H1 (cell line): ENCODE measurements around the gene SGK1. TPM values are rescaled to one million over a fixed set of nuclear protein-coding genes. Genes with fewer than 3 reads are reported as not detected.

Source experiments
- CBX5 ChIP-seq: fragments of 300-800, 300-1000 bp; sonication (generic); IDR thresholded peaks from 2 replicates; pipeline ENCODE4 v1.7.1; 2016; ENCODE audit warnings: antibody characterized with exemption, low read length, low read depth
- polyA plus RNA-seq, 7 experiments: library from polyadenylated mRNA; depleted of rRNA in 3 of 7; stranded (reverse) in 5 of 7; unstranded in 2 of 7; fragments of >200 nt in 5 of 7; fragments of 200-250 nt in 2 of 7; gene quantifications; 1 replicate in 5 of 7; 2 replicates in 1 of 7; 4 replicates in 1 of 7; pipeline versions ENCODE4 v1.2.1 to v1.2.3, GENCODE V29; 2011 to 2013; ENCODE audit warnings: missing spikeins in 2 of 7, mixed read lengths in 2 of 7
- total RNA-seq: library from RNA; stranded (reverse); fragmentation: NEBNext Ultra II Directional; extraction: Animal tissue kit (Norgen Biotek cat#: 25700); gene quantifications from 2 replicates; pipeline ENCODE4 v1.2.1, GENCODE V29; 2021

SGK1 gene
- total and polyA plus RNA-seq, 2 of the 8 experiments (the other 6 are each of a cell fraction or from before 2014, with no cell fraction given) = 14.5 to 18.4 TPM

DNA sequence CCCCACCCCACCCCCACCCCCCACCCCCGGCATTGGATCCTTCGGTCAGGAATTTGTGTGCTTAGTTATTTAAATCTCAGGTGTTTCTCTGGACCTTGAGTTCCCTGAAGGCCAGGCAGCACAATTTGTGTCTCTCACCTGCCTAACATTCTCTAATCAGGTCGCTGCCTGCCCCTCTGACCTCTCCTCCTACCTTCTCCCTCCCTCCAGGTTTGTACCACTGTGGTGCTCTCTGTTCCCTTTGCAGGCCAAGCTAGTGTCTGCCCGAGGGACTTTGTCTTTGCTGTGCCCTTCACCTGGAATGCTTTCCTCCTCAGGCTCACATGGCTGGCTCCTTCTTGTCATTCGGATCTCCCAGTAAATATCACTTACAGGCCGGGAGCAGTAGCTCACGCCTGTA is 134.1 kb downstream of the SGK1 start (continued):
- no peak for TF ChIP-seq CBX5
